Endothelial cell of umbilical vein (primary cell): ENCODE results near the gene NPS. TPM values are rescaled to one million over a fixed set of nuclear protein-coding genes. Genes with fewer than 3 reads are reported as not detected.

Experiments
- Bru-seq: library from RNA; stranded (reverse); fragments of 400-500 nt; gene quantifications from one replicate; lab custom pipeline; 2021; lab: Mats Ljungman, UMichigan
- BruChase-seq, 2 experiments: library from RNA; stranded (reverse); fragments of 400-500 nt; gene quantifications; one replicate each; lab custom pipeline; 2021; lab: Mats Ljungman, UMichigan
- BruUV-seq: library from RNA; stranded (reverse); fragments of 400-500 nt; replicated peaks from 2 replicates; lab custom pipeline; 2021; lab: Mats Ljungman, UMichigan
- CTCF ChIA-PET: fragments of 300-600, 350-600 bp; sonication (Branson Sonifier 250); formaldehyde crosslinking; loops from one replicate; lab custom pipeline; 2021; ENCODE audit warnings: antibody characterized with exemption, inconsistent platforms; lab: Charles Lee
- POLR2A ChIA-PET: fragments of 300-600, 350-600 bp; sonication (Branson Sonifier 250); formaldehyde crosslinking; loops from one replicate; lab custom pipeline; 2021; ENCODE audit warnings: antibody characterized with exemption, inconsistent platforms; lab: Charles Lee
- DNase-seq: peaks from one replicate; pipeline ENCODE4 v3.0.0-alpha.2; 2011; ENCODE audit warnings: low read depth, low spot score
- FAIRE-seq: peaks from 2 replicates; lab custom pipeline; 2011; peaks lifted over from hg19 to GRCh38; lab: Jason Lieb, UNC
- H2AFZ ChIP-seq: 2 replicates; pipeline ENCODE4 v1.6.0; 2012; ENCODE audit warnings: low read depth, low read length, control low read depth, inconsistent platforms
- H3K27ac ChIP-seq: 2 replicates; pipeline ENCODE4 v1.5.1; 2011; ENCODE audit warnings: low read depth, mild to moderate bottlenecking, control low read depth, low read length, moderate library complexity; ENCODE audit not compliant: insufficient read depth
- H3K27me3 ChIP-seq, 2 experiments: 2 replicates each; pipeline versions ENCODE4 v1.6.0 to v1.6.1; 2011; ENCODE audit warnings: low read length in 2 of 2, mixed read lengths in 1 of 2; ENCODE audit not compliant: control insufficient read depth in 2 of 2, insufficient read depth in 2 of 2
- H3K36me3 ChIP-seq, 2 experiments: 2 replicates in 1 of 2; 3 replicates in 1 of 2; pipeline ENCODE4 v1.5.1; 2011; ENCODE audit warnings: low read length in 2 of 2, mild to moderate bottlenecking in 1 of 2, moderate library complexity in 1 of 2; ENCODE audit not compliant: control insufficient read depth in 2 of 2, insufficient read depth in 2 of 2; ENCODE audit errors: extremely low read depth in 1 of 2
- H3K4me1 ChIP-seq: 3 replicates; pipeline ENCODE4 v1.5.1; 2011; ENCODE audit warnings: mild to moderate bottlenecking, low read length; ENCODE audit not compliant: control insufficient read depth, insufficient read depth; ENCODE audit errors: extremely low read depth
- H3K4me2 ChIP-seq: 2 replicates; pipeline ENCODE4 v1.6.1; 2011; ENCODE audit warnings: low read length, control low read depth, mixed read lengths; ENCODE audit not compliant: insufficient read depth
- H3K4me3 ChIP-seq, 3 experiments: fragments of 200-600 bp in 1 of 3; sonication (generic), shearing (Covaris generic) in 1 of 3; replicated peaks in 1 of 3; 2 replicates each; pipeline ENCODE4 v1.5.1; 2011 to 2016; ENCODE audit warnings: control low read depth in 3 of 3, low read length in 3 of 3, mild to moderate bottlenecking in 2 of 3, inconsistent platforms in 1 of 3, low read depth in 1 of 3, moderate library complexity in 1 of 3; ENCODE audit not compliant: insufficient read depth in 1 of 3
- H3K79me2 ChIP-seq: 2 replicates; pipeline ENCODE4 v1.6.0; 2012; ENCODE audit warnings: low read length, inconsistent platforms; ENCODE audit not compliant: control insufficient read depth, insufficient read depth
- H3K9ac ChIP-seq: replicated peaks from 2 replicates; pipeline ENCODE3; 2011; ENCODE audit warnings: low read length, control low read depth; ENCODE audit not compliant: insufficient read depth; ENCODE audit errors: extremely low read depth
- H3K9me1 ChIP-seq: replicated peaks from 3 replicates; pipeline ENCODE4 v1.6.0; 2011; ENCODE audit warnings: mild to moderate bottlenecking, low read length; ENCODE audit not compliant: control insufficient read depth, insufficient read depth; ENCODE audit errors: extremely low read depth
- H3K9me3 ChIP-seq: replicated peaks from 2 replicates; pipeline ENCODE4 v1.5.1; 2012; ENCODE audit warnings: low read length, inconsistent platforms; ENCODE audit not compliant: control insufficient read depth, insufficient read depth
- H4K20me1 ChIP-seq: replicated peaks from 2 replicates; pipeline ENCODE3; 2011; ENCODE audit warnings: mild to moderate bottlenecking, low read length; ENCODE audit not compliant: control insufficient read depth, insufficient read depth; ENCODE audit errors: extremely low read depth
- GATA2 ChIP-seq: IDR thresholded peaks from 2 replicates; pipeline ENCODE4 v1.7.0; 2011; ENCODE audit warnings: low read depth, mild to moderate bottlenecking, moderate library complexity, mixed read lengths, low read length; ENCODE audit not compliant: insufficient read length, insufficient read depth
- POLR2AphosphoS5 ChIP-seq: IDR thresholded peaks from 2 replicates; pipeline ENCODE4 v1.6.1; 2012; ENCODE audit warnings: low read depth, mild to moderate bottlenecking, control low read depth, low read length, moderate library complexity; ENCODE audit not compliant: insufficient read depth
- dilution Hi-C: fragments of 300-500 bp; cut with MboI; formaldehyde crosslinking; loops from one replicate; pipeline ENCODE4 v1.15.0; 2019; ENCODE audit warnings: low sequenced_read_pairs; ENCODE audit not compliant: extremely low pct_ligation_motif_present
- intact Hi-C: fragments of 100-400 bp; cut with micrococcal nuclease; formaldehyde crosslinking; loops from one replicate; pipeline ENCODE4 v1.10.0; 2022
- long read RNA-seq: library from polyadenylated mRNA; stranded (forward); transcript quantifications from one replicate; pipeline ENCODE4 v2.0.0, GENCODE V29; 2021
- polyA minus RNA-seq, 3 experiments: library from RNA; depleted of rRNA, polyadenylated mRNA; stranded (reverse); fragments of >200 nt; gene quantifications; 1 replicate in 1 of 3; 2 replicates in 2 of 3; pipeline ENCODE4 v1.2.3, GENCODE V29; 2011
- polyA plus RNA-seq, 4 experiments: library from polyadenylated mRNA; depleted of rRNA in 3 of 4; stranded (reverse) in 3 of 4; unstranded in 1 of 4; fragments of >200 nt; gene quantifications; 2 replicates each; pipeline versions ENCODE4 v1.2.1 to v1.2.3, GENCODE V29; 2011 to 2012; ENCODE audit warnings: missing spikeins in 1 of 4
- total RNA-seq: library from RNA; stranded (reverse); gene quantifications from 2 replicates; pipeline ENCODE4 v1.2.3, GENCODE V29; 2021
- TF ChIP-seq, protein P1 (sequence below): IDR thresholded peaks from 2 replicates; pipeline ENCODE4 v1.6.1; 2011; ENCODE audit not compliant: insufficient read depth, insufficient read length
- TF ChIP-seq, protein P2 (sequence below), 2 donors: IDR thresholded peaks; 1 replicate in 1 of 2; 2 replicates in 1 of 2; pipeline ENCODE4 v1.5.1; 2011; ENCODE audit warnings: low read length in 2 of 2, mild to moderate bottlenecking in 2 of 2, moderate library complexity in 2 of 2, control low read depth in 1 of 2, inconsistent platforms in 1 of 2, low read depth in 1 of 2; ENCODE audit not compliant: insufficient read depth in 1 of 2; ENCODE audit errors: extremely low read depth in 1 of 2

The NPS gene, protein sequence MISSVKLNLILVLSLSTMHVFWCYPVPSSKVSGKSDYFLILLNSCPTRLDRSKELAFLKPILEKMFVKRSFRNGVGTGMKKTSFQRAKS
- not detected in 2 replicates for total RNA-seq
- polyA plus RNA-seq, result not detected in 2 replicates
- polyA plus RNA-seq (2011; cell fraction: cytosol; rRNA removed), result not detected in 2 replicates
- not detected in 2 replicates for polyA plus RNA-seq (2011; cell fraction: nucleus; rRNA removed)
- not detected in 2 replicates for polyA plus RNA-seq (2012)
- not detected in 2 replicates for polyA minus RNA-seq
- polyA minus RNA-seq (2011; cell fraction: cytosol; rRNA and poly(A)+ RNA removed), result not detected
- not detected in 2 replicates for polyA minus RNA-seq (2011; cell fraction: nucleus; rRNA and poly(A)+ RNA removed)
- not detected for Bru-seq, nascent RNA
- BruChase-seq, experiment 1, labeled RNA remaining after a 6-hour chase, result not detected
- BruChase-seq, experiment 2, labeled RNA remaining after a 2-hour chase, result not detected
- long read RNA-seq, result 0 reads

DNA sequence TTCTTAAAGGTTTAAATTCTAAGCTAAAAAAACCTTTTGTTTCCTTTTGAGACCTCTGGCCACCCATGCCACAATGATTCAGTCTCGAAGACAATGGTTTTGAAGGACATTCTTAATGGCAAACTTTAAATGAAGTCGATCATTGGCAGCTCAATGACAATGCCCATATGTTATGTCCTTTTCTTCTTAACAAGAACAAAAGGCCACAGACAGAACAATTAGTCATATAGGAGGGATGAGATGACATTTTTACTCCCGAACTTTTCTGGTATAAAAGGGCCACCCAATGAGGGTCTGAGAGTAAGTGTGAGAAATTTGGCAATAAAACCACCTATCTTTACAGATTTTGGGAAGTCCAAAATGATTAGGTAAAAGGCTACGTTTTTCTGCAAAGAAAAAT is at the start of gene NPS:
Gene NPS, plus strand, starts transcription at position 301 of the 400 bp plus-strand sequence. Its CDS starts 60 bp downstream, at position 361.
- H2AFZ ChIP-seq, result no peak within 1 kb of the TSS
- BruUV-seq, result no TSS peak
- peaks cover 2% of the 10 kb centered on the region for H3K9me3 ChIP-seq
- dilution Hi-C loops, result no loop called here
- no peak within 1 kb of the TSS for H3K27ac ChIP-seq
- no peak for TF ChIP-seq POLR2AphosphoS5
- TF ChIP-seq, protein P1, sequence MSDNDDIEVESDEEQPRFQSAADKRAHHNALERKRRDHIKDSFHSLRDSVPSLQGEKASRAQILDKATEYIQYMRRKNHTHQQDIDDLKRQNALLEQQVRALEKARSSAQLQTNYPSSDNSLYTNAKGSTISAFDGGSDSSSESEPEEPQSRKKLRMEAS, result no peak
- TF ChIP-seq, protein P2, sequence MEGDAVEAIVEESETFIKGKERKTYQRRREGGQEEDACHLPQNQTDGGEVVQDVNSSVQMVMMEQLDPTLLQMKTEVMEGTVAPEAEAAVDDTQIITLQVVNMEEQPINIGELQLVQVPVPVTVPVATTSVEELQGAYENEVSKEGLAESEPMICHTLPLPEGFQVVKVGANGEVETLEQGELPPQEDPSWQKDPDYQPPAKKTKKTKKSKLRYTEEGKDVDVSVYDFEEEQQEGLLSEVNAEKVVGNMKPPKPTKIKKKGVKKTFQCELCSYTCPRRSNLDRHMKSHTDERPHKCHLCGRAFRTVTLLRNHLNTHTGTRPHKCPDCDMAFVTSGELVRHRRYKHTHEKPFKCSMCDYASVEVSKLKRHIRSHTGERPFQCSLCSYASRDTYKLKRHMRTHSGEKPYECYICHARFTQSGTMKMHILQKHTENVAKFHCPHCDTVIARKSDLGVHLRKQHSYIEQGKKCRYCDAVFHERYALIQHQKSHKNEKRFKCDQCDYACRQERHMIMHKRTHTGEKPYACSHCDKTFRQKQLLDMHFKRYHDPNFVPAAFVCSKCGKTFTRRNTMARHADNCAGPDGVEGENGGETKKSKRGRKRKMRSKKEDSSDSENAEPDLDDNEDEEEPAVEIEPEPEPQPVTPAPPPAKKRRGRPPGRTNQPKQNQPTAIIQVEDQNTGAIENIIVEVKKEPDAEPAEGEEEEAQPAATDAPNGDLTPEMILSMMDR (IDR thresholded peaks at IDR 0.05; ENCODE audit: extremely low read depth in 1 of 2, insufficient read depth in 1 of 2, low read depth in 1 of 2, low read length in 2 of 2), result no peak
- no peak for TF ChIP-seq GATA2
- H3K27me3 ChIP-seq, result no peaks in the 10 kb centered on the region
- ChIA-PET CTCF (no interaction called here), POLR2A (no interaction called here)
- H3K4me2 ChIP-seq, result no peak within 1 kb of the TSS
- DNase-seq (no peak), FAIRE-seq (no peak)
- H3K79me2 ChIP-seq, result no peaks in the 10 kb centered on the region
- H3K9ac ChIP-seq, result no peak within 1 kb of the TSS
- no peaks in the 10 kb centered on the region for H4K20me1 ChIP-seq
- H3K36me3 ChIP-seq, result no peaks in the 10 kb centered on the region
- H3K4me1 ChIP-seq, result no peaks in the 10 kb centered on the region
- H3K9me1 ChIP-seq, result no peaks in the 10 kb centered on the region
- H3K4me3 ChIP-seq, result no peak within 1 kb of the TSS
- intact Hi-C loops, result no loop called here
